Activated naive CD4-positive, alpha-beta T cell treated with anti-CD3 and anti-CD28 coated beads, Interleukin-2, amount 50 U/mL, for 24 hours (primary cell): ENCODE data around the gene GRK1.
A peak's percentile ranks its signal among the peaks of the same experiment; 100 is the strongest.
"Not testable (repeated sequence)": the region's sequence is repeated elsewhere in the genome, so short reads cannot be mapped to it uniquely, and the experiment has no call there.

Experiments used
- H3K27ac Mint-ChIP-seq: one replicate; pipeline ENCODE4 v1.8.0; 2021; ENCODE audit warnings: mild to moderate bottlenecking, mixed read lengths
- H3K27me3 Mint-ChIP-seq: one replicate; pipeline ENCODE4 v1.8.0; 2021; ENCODE audit warnings: mixed read lengths
- H3K36me3 Mint-ChIP-seq: one replicate; pipeline ENCODE4 v1.8.0; 2021; ENCODE audit warnings: mixed read lengths
- H3K4me1 Mint-ChIP-seq: one replicate; pipeline ENCODE4 v1.8.0; 2021; ENCODE audit warnings: mixed read lengths
- H3K4me3 Mint-ChIP-seq: one replicate; pipeline ENCODE4 v1.8.0; 2021; ENCODE audit warnings: mild to moderate bottlenecking, mixed read lengths
- H3K9me3 Mint-ChIP-seq: one replicate; pipeline ENCODE4 v1.8.0; 2021; ENCODE audit warnings: mixed read lengths

The GRK1 gene

GRCh38 chr13:113746671-113747070, 79.7 kb downstream of the GRK1 start:
- no peak overlapping the region for H3K27ac Mint-ChIP-seq
- H3K4me3 Mint-ChIP-seq: no peak overlapping the region
- H3K36me3 Mint-ChIP-seq: no peaks in the 10 kb centered on the region
- H3K9me3 Mint-ChIP-seq: no peaks in the 10 kb centered on the region
- H3K27me3 Mint-ChIP-seq: peaks cover 4% of the 10 kb centered on the region
- peaks cover 14% of the 10 kb centered on the region for H3K4me1 Mint-ChIP-seq

GRCh38 chr13:113747291-113747833, 80.3 kb downstream of the GRK1 start:
- Mint-ChIP-seq H3K4me1 (peaks cover 7% of the 10 kb centered on the region), H3K36me3 (no peaks in the 10 kb centered on the region), H3K4me3 (no peak overlapping the region), H3K27ac (no peak overlapping the region), H3K9me3 (no peaks in the 10 kb centered on the region), H3K27me3 (peaks cover 3% of the 10 kb centered on the region)

- H3K4me1 Mint-ChIP-seq: peaks cover 4% of the 10 kb centered on the region
- no peak overlapping the region for H3K27ac Mint-ChIP-seq
- H3K36me3 Mint-ChIP-seq: no peaks in the 10 kb centered on the region
- no peaks in the 10 kb centered on the region for H3K9me3 Mint-ChIP-seq
- no peak overlapping the region for H3K4me3 Mint-ChIP-seq
- H3K27me3 Mint-ChIP-seq: peaks cover 3% of the 10 kb centered on the region
Measured at GRCh38 chr13:113748101-113748861, 81.3 kb downstream of the GRK1 start.

GRCh38 chr13:113748862-113749451, 81.9 kb downstream of the GRK1 start:
- peaks cover 3% of the 10 kb centered on the region for H3K27me3 Mint-ChIP-seq
- no peaks in the 10 kb centered on the region for H3K36me3 Mint-ChIP-seq
- H3K4me3 Mint-ChIP-seq: no peak overlapping the region
- peaks cover 4% of the 10 kb centered on the region for H3K4me1 Mint-ChIP-seq
- no peaks in the 10 kb centered on the region for H3K9me3 Mint-ChIP-seq
- no peak overlapping the region for H3K27ac Mint-ChIP-seq

GRCh38 chr13:113749507-113749906, 82.5 kb downstream of the GRK1 start:
- no peak overlapping the region for H3K4me3 Mint-ChIP-seq
- peaks cover 3% of the 10 kb centered on the region for H3K27me3 Mint-ChIP-seq
- no peaks in the 10 kb centered on the region for H3K9me3 Mint-ChIP-seq
- H3K36me3 Mint-ChIP-seq: no peaks in the 10 kb centered on the region
- H3K4me1 Mint-ChIP-seq: peaks cover 4% of the 10 kb centered on the region
- H3K27ac Mint-ChIP-seq: no peak overlapping the region

- H3K4me3 Mint-ChIP-seq: no peak overlapping the region
- no peaks in the 10 kb centered on the region for H3K9me3 Mint-ChIP-seq
- H3K27me3 Mint-ChIP-seq: peaks cover under 1% of the 10 kb centered on the region
- no peaks in the 10 kb centered on the region for H3K36me3 Mint-ChIP-seq
- peak overlapping the region; percentile 12 for H3K27ac Mint-ChIP-seq
- H3K4me1 Mint-ChIP-seq: peaks cover under 1% of the 10 kb centered on the region
Measured at GRCh38 chr13:113749967-113750366, 82.9 kb downstream of the GRK1 start.

- H3K27ac Mint-ChIP-seq: no peak overlapping the region
- H3K36me3 Mint-ChIP-seq: no peaks in the 10 kb centered on the region
Measured at GRCh38 chr13:113750554-113751399, 83.8 kb downstream of the GRK1 start.

GRCh38 chr13:113751491-113751890, 84.5 kb downstream of the GRK1 start:
- Mint-ChIP-seq H3K4me1 (no peaks in the 10 kb centered on the region), H3K9me3 (no peaks in the 10 kb centered on the region), H3K36me3 (no peaks in the 10 kb centered on the region), H3K27me3 (peaks cover 1% of the 10 kb centered on the region), H3K27ac (no peak overlapping the region), H3K4me3 (no peak overlapping the region)

More at GRCh38 chr13:113750554-113751399, 83.8 kb downstream of the GRK1 start:
- Mint-ChIP-seq H3K27me3 (peaks cover 1% of the 10 kb centered on the region), H3K9me3 (no peaks in the 10 kb centered on the region), H3K4me1 (no peaks in the 10 kb centered on the region), H3K4me3 (no peak overlapping the region)

GRCh38 chr13:113752211-113752986, 85.4 kb downstream of the GRK1 start:
- not testable (repeated sequence) for H3K4me1 Mint-ChIP-seq, H3K9me3 Mint-ChIP-seq, H3K36me3 Mint-ChIP-seq, H3K4me3 Mint-ChIP-seq, H3K27me3 Mint-ChIP-seq, H3K27ac Mint-ChIP-seq

- no peak overlapping the region for H3K27ac Mint-ChIP-seq
- H3K9me3 Mint-ChIP-seq: no peaks in the 10 kb centered on the region
- H3K36me3 Mint-ChIP-seq: no peaks in the 10 kb centered on the region
- H3K4me1 Mint-ChIP-seq: peaks cover 4% of the 10 kb centered on the region
- no peak overlapping the region for H3K4me3 Mint-ChIP-seq
- peaks cover 1% of the 10 kb centered on the region for H3K27me3 Mint-ChIP-seq
Measured at GRCh38 chr13:113753171-113753570, 86.2 kb downstream of the GRK1 start.

GRCh38 chr13:113754242-113754641, 87.2 kb downstream of the GRK1 start:
- Mint-ChIP-seq H3K36me3 (no peaks in the 10 kb centered on the region), H3K4me1 (peaks cover 10% of the 10 kb centered on the region), H3K4me3 (no peak overlapping the region), H3K27ac (no peak overlapping the region), H3K27me3 (peaks cover 1% of the 10 kb centered on the region), H3K9me3 (no peaks in the 10 kb centered on the region)

- no peak overlapping the region for H3K4me3 Mint-ChIP-seq
- H3K9me3 Mint-ChIP-seq: no peaks in the 10 kb centered on the region
- peaks cover 14% of the 10 kb centered on the region for H3K4me1 Mint-ChIP-seq
- H3K36me3 Mint-ChIP-seq: no peaks in the 10 kb centered on the region
- H3K27ac Mint-ChIP-seq: no peak overlapping the region
- peaks cover 5% of the 10 kb centered on the region for H3K27me3 Mint-ChIP-seq
Measured at GRCh38 chr13:113754691-113755090, 87.7 kb downstream of the GRK1 start.

GRCh38 chr13:113756441-113757097, 89.5 kb downstream of the GRK1 start:
- H3K27ac Mint-ChIP-seq: no peak overlapping the region
- H3K4me3 Mint-ChIP-seq: no peak overlapping the region
- H3K27me3 Mint-ChIP-seq: peaks cover 19% of the 10 kb centered on the region
- no peaks in the 10 kb centered on the region for H3K36me3 Mint-ChIP-seq
- H3K9me3 Mint-ChIP-seq: no peaks in the 10 kb centered on the region
- peaks cover 16% of the 10 kb centered on the region for H3K4me1 Mint-ChIP-seq

GRCh38 chr13:113758651-113759524, 91.9 kb downstream of the GRK1 start, which contains the start of gene TMEM255B:
Gene TMEM255B, plus strand, starts transcription at chr13:113759226. Its CDS starts 44 bp downstream, at chr13:113759270.
- no peaks in the 10 kb centered on the region for H3K36me3 Mint-ChIP-seq
- H3K27ac Mint-ChIP-seq: peak within 1 kb of the TSS; percentile 4
- H3K4me1 Mint-ChIP-seq: peaks cover 16% of the 10 kb centered on the region
- H3K27me3 Mint-ChIP-seq: peaks cover 33% of the 10 kb centered on the region
- no peaks in the 10 kb centered on the region for H3K9me3 Mint-ChIP-seq
- H3K4me3 Mint-ChIP-seq: peak within 1 kb of the TSS; percentile 88
